Astrocyte of the cerebellum (primary cell): ENCODE results near the gene CLEC2D.
"Not testable (repeated sequence)": the region's sequence is repeated elsewhere in the genome, so short reads cannot be mapped to it uniquely, and the experiment has no call there.

Source experiments
- DNase-seq: peaks from one replicate; pipeline ENCODE4 v3.0.0-alpha.2; 2011; ENCODE audit warnings: low read depth
- H3K4me3 ChIP-seq: 2 replicates; pipeline ENCODE4 v1.5.1; 2011; ENCODE audit warnings: mild to moderate bottlenecking, low read depth, low read length, moderate library complexity
- CTCF ChIP-seq: IDR thresholded peaks from 2 replicates; pipeline ENCODE4 v1.5.1; 2012; ENCODE audit warnings: low read length, low read depth, moderate library complexity, mild to moderate bottlenecking; ENCODE audit errors: missing control alignments
- in situ Hi-C: cut with HindIII; loops from 2 replicates; pipeline ENCODE4 v1.10.0; 2017; ENCODE audit warnings: low sequenced_read_pairs

Gene CLEC2D

GRCh38 chr12:9699898-9700605, 30.5 kb downstream of the CLEC2D start:
- TF ChIP-seq CTCF: no peak
- no peak overlapping the region for H3K4me3 ChIP-seq
- DNase-seq: no peak
- in situ Hi-C loops: loop anchor here (5.0 kb wide), 1 partner anchor 63 kb away; no protein-coding TSS in a partner anchor

DNA sequence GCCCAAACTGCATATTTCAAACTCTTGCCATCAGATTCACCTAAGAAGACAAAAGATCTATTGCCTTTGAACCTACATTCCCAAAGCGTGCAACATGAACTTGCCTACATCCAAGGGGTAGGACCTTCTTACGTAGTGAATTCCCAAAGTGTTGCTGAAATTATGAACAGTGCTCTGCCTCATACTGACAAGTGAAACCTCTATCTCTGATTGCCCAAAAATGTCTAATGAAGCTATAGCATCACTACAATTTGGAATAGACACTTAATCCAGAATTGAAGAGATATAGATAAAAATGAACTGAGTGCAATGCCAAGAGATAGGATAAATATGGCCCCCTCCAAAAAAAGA, 31.1 kb downstream of the CLEC2D start:
- TF ChIP-seq CTCF: no peak
- DNase-seq: no peak
- H3K4me3 ChIP-seq: no peak overlapping the region
- in situ Hi-C loops: no loop called here

- in situ Hi-C loops: no loop called here
- no peak overlapping the region for H3K4me3 ChIP-seq
- DNase-seq: no peak
- TF ChIP-seq CTCF: no peak
Observed at GRCh38 chr12:9701380-9702154, 32.1 kb downstream of the CLEC2D start.

GRCh38 chr12:9702255-9702654, 32.7 kb downstream of the CLEC2D start:
- in situ Hi-C loops: no loop called here
- DNase-seq: no peak
- no peak overlapping the region for H3K4me3 ChIP-seq
- no peak for TF ChIP-seq CTCF

DNA sequence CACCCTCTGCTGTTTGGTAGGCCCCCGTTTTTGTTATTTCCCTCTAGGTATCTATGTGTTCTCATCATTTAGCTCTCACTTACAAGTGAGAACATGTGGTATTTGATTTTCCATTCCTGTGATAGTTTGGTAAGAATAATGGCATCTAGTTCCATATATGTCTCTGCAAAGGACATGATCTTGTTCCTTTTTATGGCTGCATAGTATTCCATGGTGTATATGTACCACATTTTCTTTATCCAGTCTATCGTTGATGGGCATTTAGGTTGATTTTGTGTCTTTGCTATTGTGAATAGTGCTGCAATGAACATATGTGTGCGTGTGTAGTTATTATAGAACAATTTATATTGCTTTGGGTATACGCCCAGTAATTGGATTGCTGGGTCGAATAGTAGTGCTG, 35.0 kb downstream of the CLEC2D start:
- H3K4me3 ChIP-seq, in situ Hi-C loops, DNase-seq: not testable (repeated sequence)

- in situ Hi-C loops: no loop called here
- DNase-seq: no peak
- no peak overlapping the region for H3K4me3 ChIP-seq
- TF ChIP-seq CTCF: no peak
Observed at GRCh38 chr12:9706086-9706685, 36.7 kb downstream of the CLEC2D start.

GRCh38 chr12:9707356-9707755, 37.8 kb downstream of the CLEC2D start:
- no peak for TF ChIP-seq CTCF
- H3K4me3 ChIP-seq: no peak overlapping the region
- no peak for DNase-seq
- in situ Hi-C loops: no loop called here
